CD1c-positive myeloid dendritic cell (primary cell): Measurements from ENCODE around the gene SLIT2.

Source experiments
- DNase-seq: peaks from one replicate; pipeline ENCODE4 v3.0.0-alpha.2; 2016; ENCODE audit errors: extremely low spot score

SLIT2 gene

GRCh38 chr4:20251796-20252655 is at the start of gene SLIT2:
Gene SLIT2, plus strand, starts transcription at chr4:20251905. Its CDS starts 1,911 bp downstream, at chr4:20253816.
- DNase-seq, result peak; percentile 16

GRCh38 chr4:20203508-20203907 is 48.2 kb upstream of the SLIT2 start:
- no peak for DNase-seq

- no peak for DNase-seq
Measured at GRCh38 chr4:20217521-20217920, 34.2 kb upstream of the SLIT2 start.

- DNase-seq, result no peak
Measured at GRCh38 chr4:20217951-20218350, 33.8 kb upstream of the SLIT2 start.

- DNase-seq, result no peak
Measured at GRCh38 chr4:20219521-20219920, 32.2 kb upstream of the SLIT2 start.

GRCh38 chr4:20237894-20238537 is 13.7 kb upstream of the SLIT2 start:
- DNase-seq, result no peak

- peak; percentile 18 for DNase-seq
Measured at GRCh38 chr4:20248155-20248558, 3.5 kb upstream of the SLIT2 start.

GRCh38 chr4:20249333-20249732 is 2.4 kb upstream of the SLIT2 start:
- DNase-seq, result no peak

GRCh38 chr4:20251031-20251795 is 492 bp upstream of the SLIT2 start:
- no peak for DNase-seq

GRCh38 chr4:20252656-20253282 is 1.1 kb downstream of the SLIT2 start:
- DNase-seq, result no peak

- no peak for DNase-seq
Measured at GRCh38 chr4:20253283-20253734, 1.6 kb downstream of the SLIT2 start.

GRCh38 chr4:20253735-20254409 is 2.2 kb downstream of the SLIT2 start:
- no peak for DNase-seq

GRCh38 chr4:20254511-20255250 is 3.0 kb downstream of the SLIT2 start:
- DNase-seq, result no peak

GRCh38 chr4:20255251-20255586 is 3.5 kb downstream of the SLIT2 start:
- no peak for DNase-seq

- DNase-seq, result no peak
Measured at GRCh38 chr4:20255823-20256222, 4.1 kb downstream of the SLIT2 start.

- DNase-seq, result no peak
Measured at GRCh38 chr4:20256381-20256881, 4.7 kb downstream of the SLIT2 start.

GRCh38 chr4:20259707-20260106 is 8.0 kb downstream of the SLIT2 start:
- DNase-seq, result no peak

GRCh38 chr4:20260821-20261220 is 9.1 kb downstream of the SLIT2 start:
- no peak for DNase-seq

- no peak for DNase-seq
Measured at GRCh38 chr4:20262221-20262620, 10.5 kb downstream of the SLIT2 start.

- DNase-seq, result no peak
Measured at GRCh38 chr4:20264688-20265087, 13.0 kb downstream of the SLIT2 start.

- no peak for DNase-seq
Measured at GRCh38 chr4:20265726-20266125, 14.0 kb downstream of the SLIT2 start.
